Kidney epithelial cell (primary cell): ENCODE data around the gene CYGB. TPM values are rescaled to one million over a fixed set of nuclear protein-coding genes. Genes with fewer than 3 reads are reported as not detected.

Experiments used
- DNase-seq: peaks from one replicate; pipeline ENCODE4 v3.0.0-alpha.2; 2010; ENCODE audit warnings: low read depth
- H3K27me3 ChIP-seq: 2 replicates; pipeline ENCODE4 v1.6.0; 2011; ENCODE audit warnings: low read length; ENCODE audit not compliant: control insufficient read depth, insufficient read depth
- H3K36me3 ChIP-seq: 2 replicates; pipeline ENCODE4 v1.5.1; 2011; ENCODE audit warnings: low read length; ENCODE audit not compliant: control insufficient read depth, insufficient read depth
- H3K4me3 ChIP-seq: 2 replicates; pipeline ENCODE4 v1.5.1; 2011; ENCODE audit warnings: low read depth, mild to moderate bottlenecking, control low read depth, low read length
- total RNA-seq: library from RNA; depleted of rRNA; stranded (reverse); fragments of >200 nt; gene quantifications from 2 replicates; pipeline ENCODE4 v1.2.3, GENCODE V29; 2015
- TF ChIP-seq, protein P1 (sequence below): IDR thresholded peaks from 2 replicates; pipeline ENCODE4 v1.5.1; 2011; ENCODE audit warnings: mild to moderate bottlenecking, moderate library complexity, low read length, control low read depth, inconsistent platforms; ENCODE audit not compliant: insufficient read depth, poor library complexity, severe bottlenecking

CYGB gene
- total RNA-seq, 1 donor from 2014 or later, result 16.9 TPM

DNA sequence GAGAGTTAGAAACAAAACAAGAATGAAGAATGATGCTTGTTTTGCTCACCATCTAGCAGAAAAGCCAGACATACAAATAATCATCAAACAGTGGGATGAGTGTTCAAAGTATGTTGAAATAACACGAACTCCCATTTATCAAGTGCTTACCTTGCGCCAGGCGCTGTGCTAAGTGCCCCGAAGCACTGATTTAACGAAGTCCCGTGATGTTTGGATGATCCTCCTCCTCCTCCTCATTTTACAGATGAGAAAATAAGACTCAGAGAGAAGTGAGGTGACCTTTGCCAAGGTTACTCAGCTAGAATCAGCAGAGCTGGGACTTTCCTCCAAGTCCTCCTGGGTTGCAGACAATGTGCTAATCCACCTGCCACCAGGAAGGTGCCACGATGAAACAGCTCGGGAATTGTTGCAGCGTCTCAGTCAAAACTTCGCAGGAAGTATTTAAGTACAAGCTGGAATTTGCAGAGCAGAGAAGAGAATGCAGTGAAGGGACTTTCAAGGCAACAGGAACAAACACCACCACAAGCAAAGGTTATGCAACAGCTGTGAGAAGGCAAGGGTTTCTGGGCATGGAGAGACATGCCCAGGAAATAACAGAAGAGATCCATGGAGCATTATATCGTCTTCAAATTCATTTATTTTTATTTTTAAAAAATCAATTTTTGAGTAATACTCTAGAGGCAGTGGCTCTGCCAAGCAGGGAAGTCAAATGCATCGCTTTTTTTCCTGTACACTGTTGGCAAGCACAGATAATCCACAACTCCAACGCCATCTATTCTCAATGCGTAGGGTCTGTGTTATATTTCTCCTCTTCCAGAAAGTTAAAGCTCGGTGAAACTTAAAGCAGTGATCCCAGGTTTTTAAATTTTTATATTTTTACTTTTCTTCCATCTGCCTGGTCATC is 13.5 kb upstream of the CYGB start:
- H3K36me3 ChIP-seq, result no peaks in the 10 kb centered on the region
- H3K4me3 ChIP-seq, result no peak overlapping the region
- H3K27me3 ChIP-seq, result no peaks in the 10 kb centered on the region
- no peak for DNase-seq
- TF ChIP-seq, protein P1, sequence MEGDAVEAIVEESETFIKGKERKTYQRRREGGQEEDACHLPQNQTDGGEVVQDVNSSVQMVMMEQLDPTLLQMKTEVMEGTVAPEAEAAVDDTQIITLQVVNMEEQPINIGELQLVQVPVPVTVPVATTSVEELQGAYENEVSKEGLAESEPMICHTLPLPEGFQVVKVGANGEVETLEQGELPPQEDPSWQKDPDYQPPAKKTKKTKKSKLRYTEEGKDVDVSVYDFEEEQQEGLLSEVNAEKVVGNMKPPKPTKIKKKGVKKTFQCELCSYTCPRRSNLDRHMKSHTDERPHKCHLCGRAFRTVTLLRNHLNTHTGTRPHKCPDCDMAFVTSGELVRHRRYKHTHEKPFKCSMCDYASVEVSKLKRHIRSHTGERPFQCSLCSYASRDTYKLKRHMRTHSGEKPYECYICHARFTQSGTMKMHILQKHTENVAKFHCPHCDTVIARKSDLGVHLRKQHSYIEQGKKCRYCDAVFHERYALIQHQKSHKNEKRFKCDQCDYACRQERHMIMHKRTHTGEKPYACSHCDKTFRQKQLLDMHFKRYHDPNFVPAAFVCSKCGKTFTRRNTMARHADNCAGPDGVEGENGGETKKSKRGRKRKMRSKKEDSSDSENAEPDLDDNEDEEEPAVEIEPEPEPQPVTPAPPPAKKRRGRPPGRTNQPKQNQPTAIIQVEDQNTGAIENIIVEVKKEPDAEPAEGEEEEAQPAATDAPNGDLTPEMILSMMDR, result no peak

DNA sequence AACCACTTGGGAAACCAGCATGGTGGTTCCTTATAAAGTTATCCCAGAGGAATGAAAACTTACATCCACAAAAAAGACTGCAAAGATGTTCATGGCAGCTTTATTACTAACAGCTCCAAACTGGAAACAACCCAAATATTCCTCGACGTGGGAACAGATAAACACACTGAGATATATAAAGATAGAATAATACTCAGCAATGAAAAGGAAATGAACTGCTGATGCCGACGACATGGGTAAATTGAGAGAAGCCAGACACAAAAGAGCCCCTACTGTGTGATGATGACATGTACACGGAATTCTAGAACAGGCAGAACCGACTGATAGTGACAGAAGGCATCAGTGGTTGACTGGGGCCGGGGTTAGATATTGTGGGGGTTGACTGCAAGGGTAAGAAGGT is 12.0 kb upstream of the CYGB start:
- Histone ChIP-seq H3K4me3 (no peak overlapping the region), H3K36me3 (no peaks in the 10 kb centered on the region), H3K27me3 (no peaks in the 10 kb centered on the region)
- TF ChIP-seq, protein P1, result no peak
- no peak for DNase-seq

GRCh38 chr17:76549215-76549518 is 11.7 kb upstream of the CYGB start:
- Histone ChIP-seq H3K36me3 (no peaks in the 10 kb centered on the region), H3K27me3 (no peaks in the 10 kb centered on the region), H3K4me3 (no peak overlapping the region)
- TF ChIP-seq, protein P1, result no peak
- DNase-seq, result no peak

- no peaks in the 10 kb centered on the region for H3K36me3 ChIP-seq
- H3K4me3 ChIP-seq, result no peak overlapping the region
- TF ChIP-seq, protein P1, result no peak
- H3K27me3 ChIP-seq, result peaks cover 2% of the 10 kb centered on the region
- DNase-seq, result no peak
Observed at GRCh38 chr17:76548378-76549214, 11.1 kb upstream of the CYGB start.

DNA sequence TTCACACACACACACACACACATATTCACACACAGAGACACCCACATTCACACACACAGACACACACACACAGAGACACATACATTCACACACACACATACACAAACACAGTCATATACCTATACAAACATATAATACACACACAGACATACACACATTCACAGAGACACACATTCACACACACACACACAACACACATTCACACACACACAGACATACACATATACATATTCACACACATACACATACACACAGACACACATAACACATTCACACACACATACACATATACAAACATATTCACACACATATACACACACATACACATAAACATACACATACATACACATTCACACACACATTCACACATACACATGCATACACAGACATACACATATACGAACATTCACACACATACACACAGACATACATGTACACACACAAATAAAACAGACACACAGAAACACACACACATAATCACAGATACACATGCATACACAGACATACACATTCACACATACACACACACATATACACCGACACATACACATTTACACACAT is 10.2 kb upstream of the CYGB start:
- no peak for DNase-seq
- TF ChIP-seq, protein P1, result no peak
- Histone ChIP-seq H3K4me3 (no peak overlapping the region), H3K27me3 (peaks cover 8% of the 10 kb centered on the region), H3K36me3 (no peaks in the 10 kb centered on the region)
